22Rv1 (cell line): ENCODE data around the gene GTPBP10.

ENCODE experiments used
- CTCF ChIP-seq: fragments of 450-650 bp; IDR thresholded peaks from 2 replicates; pipeline ENCODE4 v1.5.1; 2017; ENCODE audit warnings: mild to moderate bottlenecking
- ZFX ChIP-seq: fragments of 450-650 bp; IDR thresholded peaks from 2 replicates; pipeline ENCODE4 v1.6.1; 2017; ENCODE audit warnings: antibody characterized with exemption, borderline replicate concordance

- no peak for TF ChIP-seq CTCF
- no peak for TF ChIP-seq ZFX
These were observed 86.2 kb downstream of the GTPBP10 start for GRCh38 chr7:90432752-90433151.
